HG03097 (cell line): ENCODE measurements around the gene MXRA8.

ENCODE experiments used
- ATAC-seq: cut with Tn5 transposase; IDR thresholded peaks from one replicate; pipeline ENCODE4 v1.9.1; 2021; ENCODE audit not compliant: unreplicated experiment, low FRiP score

The MXRA8 gene

GRCh38 chr1:1351511-1352427 lies 6.6 kb downstream of the MXRA8 start:
- ATAC-seq = no peak

- ATAC-seq = peak; percentile 51
Measured at GRCh38 chr1:1349256-1350012, 8.9 kb downstream of the MXRA8 start, which contains the start of gene DVL1. TSS of gene DVL1 (minus strand) at chr1:1349418. CDS start at chr1:1349065, 353 bp downstream.

DNA sequence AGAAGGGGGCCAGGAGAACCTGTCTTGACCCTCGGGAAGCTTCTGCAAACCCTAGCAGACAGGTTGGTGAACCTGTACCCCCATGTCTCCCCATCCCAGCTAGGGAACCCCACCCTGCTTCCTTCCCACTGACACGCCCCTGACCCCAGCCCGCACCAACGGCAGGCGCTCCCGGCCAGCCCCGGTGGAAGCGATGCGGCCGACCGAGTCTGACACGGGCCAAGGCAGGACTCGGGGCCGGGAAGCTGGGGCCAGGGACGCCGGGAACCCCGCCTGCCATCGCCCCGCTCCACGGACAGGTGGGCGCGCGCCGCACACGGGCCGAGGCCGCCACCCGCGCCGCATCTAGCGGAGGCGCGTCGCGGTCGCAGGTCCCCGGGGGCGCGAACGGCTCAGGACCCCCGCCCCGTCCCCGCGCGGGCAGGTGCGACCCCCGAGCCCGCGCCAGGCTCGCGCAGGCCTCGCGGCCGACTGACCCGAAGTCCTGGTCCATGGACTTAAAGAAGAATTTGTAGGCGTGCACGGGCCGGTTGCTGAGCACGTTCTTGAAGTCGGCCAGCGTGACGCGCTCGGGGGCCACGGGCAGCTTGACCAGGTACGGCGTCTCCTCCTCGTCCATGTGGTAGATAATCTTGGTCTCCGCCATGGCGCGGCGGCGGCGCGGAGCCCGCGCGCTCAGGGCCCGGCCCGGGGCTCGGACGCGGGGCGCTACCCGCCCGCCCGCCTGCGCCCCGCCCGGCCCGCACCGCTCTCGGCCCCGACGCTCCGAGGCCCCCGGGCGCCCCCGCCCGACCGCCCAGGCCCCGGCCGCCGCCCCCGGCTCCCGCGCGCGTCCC lies 9.7 kb downstream of the MXRA8 start:
- peak; percentile 16 for ATAC-seq

DNA sequence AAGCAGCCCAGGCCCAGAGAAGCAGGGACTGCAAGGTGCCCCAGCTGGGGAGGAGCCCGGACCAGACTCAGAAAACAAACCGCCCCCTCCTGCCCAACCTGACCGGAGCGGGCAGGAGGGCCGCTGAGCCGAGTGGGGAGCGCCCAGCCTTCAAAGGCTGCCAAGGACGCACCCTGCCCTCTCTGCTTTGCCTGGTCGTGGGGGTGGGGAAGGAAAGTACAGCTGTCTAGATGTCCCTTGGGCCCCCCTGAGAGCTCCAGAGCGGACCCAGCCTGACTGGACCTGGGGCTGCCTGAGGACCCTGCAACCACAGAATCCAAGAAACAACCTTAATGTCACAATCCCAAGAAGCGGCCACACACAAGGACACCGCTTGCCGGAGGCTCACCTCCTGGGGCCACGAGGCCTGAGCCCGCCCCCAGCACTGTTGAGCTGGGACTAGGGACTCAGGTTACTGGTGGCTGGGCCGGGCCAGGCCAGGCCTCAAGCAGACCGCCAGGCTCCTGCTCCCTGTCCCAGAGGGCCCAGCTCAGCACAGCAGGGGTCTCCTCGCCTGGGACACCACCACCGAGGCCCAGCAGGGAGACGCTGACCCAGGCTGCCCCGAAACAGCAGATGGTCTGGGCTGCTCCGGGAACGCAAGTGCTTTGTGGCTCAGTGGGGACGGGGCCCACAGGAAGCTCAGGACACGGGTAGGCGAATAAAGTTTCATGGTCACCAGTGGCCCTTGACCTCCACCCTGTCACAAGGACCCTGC lies 10.5 kb downstream of the MXRA8 start:
- ATAC-seq = no peak

DNA sequence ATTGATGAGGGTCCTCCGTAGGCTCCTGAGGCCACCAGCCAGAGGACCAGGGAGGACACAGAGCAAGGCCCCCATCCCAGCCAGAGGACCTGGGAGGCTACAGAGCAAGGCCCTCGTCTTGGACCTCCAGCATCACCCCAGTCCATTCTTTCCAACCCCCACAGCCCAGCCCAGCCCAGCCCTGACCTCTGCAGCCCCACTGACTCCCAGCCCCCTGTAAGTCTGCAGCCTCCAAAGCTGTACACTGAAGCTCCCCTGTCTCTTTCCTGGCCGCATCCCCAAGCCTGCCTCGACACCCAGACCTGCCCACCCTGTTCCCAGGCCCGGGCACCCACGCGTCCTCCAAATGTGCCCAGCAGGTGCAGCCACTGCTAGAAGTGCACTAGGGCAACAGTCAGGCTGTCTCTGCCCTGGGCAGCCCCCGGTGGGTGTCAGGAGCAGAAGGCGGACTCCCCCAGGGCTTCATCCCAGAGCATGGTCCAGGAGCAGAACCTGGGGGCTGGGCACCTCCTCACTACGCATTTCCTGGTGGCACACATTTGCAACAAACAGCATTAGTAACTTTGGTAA lies 11.2 kb downstream of the MXRA8 start:
- ATAC-seq = no peak

- no peak for ATAC-seq
Measured at GRCh38 chr1:1346501-1346890, 11.9 kb downstream of the MXRA8 start.

- ATAC-seq = no peak
Measured at GRCh38 chr1:1345860-1346500, 12.4 kb downstream of the MXRA8 start.

GRCh38 chr1:1345384-1345783 lies 13.0 kb downstream of the MXRA8 start:
- no peak for ATAC-seq

GRCh38 chr1:1344655-1345361 lies 13.5 kb downstream of the MXRA8 start:
- no peak for ATAC-seq

DNA sequence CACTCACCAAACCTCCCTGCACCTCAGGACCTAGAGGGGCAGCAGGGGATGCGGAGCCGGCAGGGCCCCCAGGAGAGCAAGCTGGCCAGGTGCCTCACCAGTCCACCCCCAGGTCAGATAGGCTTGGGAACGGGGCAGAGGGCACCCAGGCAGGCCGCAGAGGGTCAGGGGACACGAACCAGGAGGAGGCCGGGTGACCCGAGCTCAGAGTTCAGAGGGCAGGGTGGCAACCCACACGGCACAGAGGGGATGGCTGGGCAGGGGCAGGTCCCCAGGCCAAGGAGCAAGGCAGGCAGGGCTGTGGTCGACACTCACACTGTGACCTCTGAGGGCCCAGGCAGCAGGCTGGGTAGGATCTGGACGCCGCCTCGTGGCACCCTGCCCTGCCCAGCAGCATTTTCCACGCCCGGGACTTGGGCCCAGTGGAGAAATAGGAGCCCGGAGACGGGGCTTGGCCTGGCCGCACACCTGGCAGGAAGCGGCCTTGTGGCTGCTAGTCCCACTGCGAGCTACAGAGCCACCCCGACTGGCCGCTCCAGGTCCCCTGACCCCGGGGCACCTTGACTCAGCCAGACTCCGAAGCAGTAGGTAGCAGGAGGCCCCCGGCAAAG lies 14.4 kb downstream of the MXRA8 start:
- ATAC-seq = no peak

- ATAC-seq = no peak
Measured at GRCh38 chr1:1342584-1343115, 15.7 kb downstream of the MXRA8 start.

- ATAC-seq = no peak
Measured at GRCh38 chr1:1342061-1342562, 16.2 kb downstream of the MXRA8 start.

DNA sequence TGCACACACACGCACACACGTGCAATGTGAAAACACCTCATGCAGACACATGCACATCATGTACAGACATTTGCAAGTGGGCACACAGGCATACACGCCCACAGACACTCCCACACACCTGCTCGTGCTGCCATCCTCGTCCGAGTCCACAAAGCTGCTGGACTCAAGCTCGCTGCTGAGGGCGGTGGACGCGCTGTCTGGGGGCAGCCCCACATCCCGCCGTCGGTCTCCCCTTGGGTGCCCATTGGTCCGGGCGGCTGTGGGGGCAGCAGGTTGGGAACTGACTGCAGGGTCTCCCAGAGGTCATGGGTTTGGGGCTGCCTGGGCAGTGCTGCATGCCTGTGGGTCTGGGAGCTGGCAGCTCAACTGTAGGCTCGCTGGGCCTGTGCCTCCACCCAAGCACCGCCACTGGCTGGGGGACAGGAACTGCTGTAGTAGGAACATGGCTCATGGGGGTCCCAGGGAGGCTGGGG lies 16.8 kb downstream of the MXRA8 start:
- no peak for ATAC-seq

DNA sequence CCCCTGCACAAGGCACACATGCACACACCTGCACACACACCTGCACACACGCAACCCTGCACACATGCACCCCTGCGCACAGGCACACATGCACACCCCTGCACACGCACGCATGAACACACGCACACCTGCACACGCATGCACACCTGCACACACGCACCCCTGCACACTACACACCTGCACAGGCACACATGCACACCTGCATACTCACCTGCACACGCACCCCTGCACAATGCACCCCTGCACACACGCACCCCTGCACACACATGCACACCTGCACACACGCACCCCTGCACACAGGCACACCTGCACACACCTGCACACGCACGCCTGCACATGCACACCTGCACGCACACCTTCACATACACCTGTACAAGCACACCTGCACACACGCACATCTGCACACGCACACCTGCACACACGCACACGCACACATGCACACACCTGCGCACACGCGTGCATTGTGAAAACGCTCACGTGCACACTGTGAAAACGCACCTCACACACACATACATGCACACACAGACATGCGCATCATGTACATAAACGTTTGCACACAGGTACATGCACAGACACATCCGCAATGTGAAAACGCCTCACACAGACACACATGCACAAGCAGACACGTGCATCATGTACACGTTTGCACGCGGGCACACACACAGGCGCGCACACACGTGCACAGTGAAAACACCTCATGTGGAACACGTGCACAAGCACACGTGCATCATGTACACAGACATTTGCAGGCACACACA lies 17.4 kb downstream of the MXRA8 start:
- no peak for ATAC-seq

DNA sequence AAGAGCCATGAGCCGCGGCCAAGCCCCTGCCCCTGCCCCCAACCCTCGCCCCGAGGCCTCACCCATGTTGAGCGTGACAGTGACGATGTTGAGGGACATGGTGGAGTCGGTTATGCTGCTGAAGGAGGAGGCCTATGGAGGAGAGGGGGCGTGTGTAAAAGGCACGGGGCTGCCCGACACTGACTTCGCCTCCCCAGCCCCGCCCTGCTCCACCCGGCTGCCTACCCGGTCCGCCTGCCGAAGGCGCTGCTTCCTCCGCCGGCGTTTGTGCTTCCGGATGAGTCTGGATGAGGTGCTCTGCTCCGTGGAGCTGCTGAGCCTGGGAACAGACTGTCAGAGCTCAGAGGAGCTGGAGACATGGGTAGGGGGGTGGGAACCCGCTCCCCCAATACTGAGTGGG lies 18.2 kb downstream of the MXRA8 start:
- no peak for ATAC-seq

DNA sequence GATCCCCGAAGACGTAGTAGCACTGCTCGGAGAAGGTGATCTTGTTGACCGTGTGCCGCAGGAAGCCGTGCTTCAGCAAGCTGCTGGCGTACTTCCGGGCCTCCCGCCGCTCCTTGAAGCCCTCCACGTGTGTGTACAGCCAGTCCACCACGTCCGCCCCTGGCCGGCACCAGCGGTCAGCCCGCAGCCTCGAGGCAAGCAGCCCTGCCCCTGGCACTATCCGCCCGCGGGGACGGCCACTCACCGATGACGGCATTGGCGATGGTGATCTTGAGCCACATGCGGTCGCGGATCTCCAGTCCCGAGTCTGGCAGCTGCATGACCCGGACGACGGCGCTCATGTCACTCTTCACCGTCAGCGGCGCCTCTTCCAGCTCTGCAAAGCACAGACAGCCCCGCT lies 20.1 kb downstream of the MXRA8 start:
- no peak for ATAC-seq

- no peak for ATAC-seq
Measured at GRCh38 chr1:1337793-1338147, 20.6 kb downstream of the MXRA8 start.
